Cardiac muscle cell (in vitro differentiated cells and primary cell): Measurements from ENCODE around the gene ELFN2. TPM values are rescaled to one million over a fixed set of nuclear protein-coding genes. Genes with fewer than 3 reads are reported as not detected.

Experiments used
- DNase-seq, 2 donors: peaks; one replicate each; pipeline versions ENCODE4 v3.0.0 to v3.0.0-alpha.2; 2010 to 2017; ENCODE audit warnings: low read depth in 1 of 2, low spot score in 1 of 2
- H3K27ac ChIP-seq: fragments of 200-600 bp; sonication (generic); 2 replicates; pipeline ENCODE4 v1.5.1; 2016
- H3K27me3 ChIP-seq: fragments of 200-600 bp; sonication (generic); 2 replicates; pipeline ENCODE4 v1.6.0; 2016; ENCODE audit warnings: control low read depth
- H3K36me3 ChIP-seq: fragments of 200-600 bp; sonication (generic); 2 replicates; pipeline ENCODE4 v1.5.1; 2016; ENCODE audit warnings: control low read depth
- H3K4me1 ChIP-seq: fragments of 200-600 bp; sonication (generic); 2 replicates; pipeline ENCODE4 v1.8.1; 2017; ENCODE audit warnings: low read depth, mild to moderate bottlenecking, mixed run types
- H3K4me3 ChIP-seq: fragments of 200-600 bp; sonication (generic); 2 replicates; pipeline ENCODE4 v1.5.1; 2016; ENCODE audit warnings: mild to moderate bottlenecking
- H3K9me3 ChIP-seq: fragments of 200-600 bp; sonication (generic); 2 replicates; pipeline ENCODE4 v1.5.1; 2017; ENCODE audit warnings: low read depth, mild to moderate bottlenecking, control low read depth
- polyA plus RNA-seq: library from polyadenylated mRNA; unstranded; fragments of >200 nt; fragmentation: Nextera tagmentation; extraction: Ambion mirVana; gene quantifications from 2 replicates; pipeline ENCODE4 v1.2.1, GENCODE V29; 2016
- total RNA-seq: library from RNA; depleted of rRNA; stranded (reverse); fragments of >200 nt; gene quantifications from 2 replicates; pipeline ENCODE4 v1.2.3, GENCODE V29; 2016
- TF ChIP-seq, protein P1 (sequence below): IDR thresholded peaks from 2 replicates; pipeline ENCODE4 v1.5.1; 2012; ENCODE audit warnings: low read depth, mild to moderate bottlenecking, low read length

Gene ELFN2
- total and polyA plus RNA-seq, 2 experiments from 2014 or later = 0.09 TPM; not detected in 1

DNA sequence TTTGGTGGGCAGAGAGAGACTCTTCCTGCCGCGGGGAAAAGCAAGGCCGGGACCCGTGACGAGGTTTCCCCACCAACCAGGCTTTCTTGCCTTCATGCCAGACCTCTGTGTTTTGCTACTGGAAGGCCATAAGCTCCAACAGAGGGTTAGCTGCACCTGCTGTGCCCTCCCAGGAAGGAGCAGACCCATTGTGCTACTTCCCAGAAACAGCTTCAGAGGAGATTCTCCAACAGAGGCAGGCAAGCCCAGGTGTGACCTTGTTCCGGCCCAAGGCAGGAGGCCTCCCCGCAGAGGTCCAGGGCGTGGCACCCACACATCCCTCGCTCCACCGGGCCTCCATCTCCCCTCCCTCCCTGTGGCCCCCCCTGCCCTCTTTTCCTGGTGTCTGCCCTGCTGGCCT is 57.8 kb downstream of the ELFN2 start:
- Histone ChIP-seq H3K27ac (no peak overlapping the region), H3K9me3 (no peaks in the 10 kb centered on the region), H3K4me1 (peaks cover 17% of the 10 kb centered on the region), H3K27me3 (no peaks in the 10 kb centered on the region), H3K4me3 (no peak overlapping the region), H3K36me3 (no peaks in the 10 kb centered on the region)
- TF ChIP-seq, protein P1, sequence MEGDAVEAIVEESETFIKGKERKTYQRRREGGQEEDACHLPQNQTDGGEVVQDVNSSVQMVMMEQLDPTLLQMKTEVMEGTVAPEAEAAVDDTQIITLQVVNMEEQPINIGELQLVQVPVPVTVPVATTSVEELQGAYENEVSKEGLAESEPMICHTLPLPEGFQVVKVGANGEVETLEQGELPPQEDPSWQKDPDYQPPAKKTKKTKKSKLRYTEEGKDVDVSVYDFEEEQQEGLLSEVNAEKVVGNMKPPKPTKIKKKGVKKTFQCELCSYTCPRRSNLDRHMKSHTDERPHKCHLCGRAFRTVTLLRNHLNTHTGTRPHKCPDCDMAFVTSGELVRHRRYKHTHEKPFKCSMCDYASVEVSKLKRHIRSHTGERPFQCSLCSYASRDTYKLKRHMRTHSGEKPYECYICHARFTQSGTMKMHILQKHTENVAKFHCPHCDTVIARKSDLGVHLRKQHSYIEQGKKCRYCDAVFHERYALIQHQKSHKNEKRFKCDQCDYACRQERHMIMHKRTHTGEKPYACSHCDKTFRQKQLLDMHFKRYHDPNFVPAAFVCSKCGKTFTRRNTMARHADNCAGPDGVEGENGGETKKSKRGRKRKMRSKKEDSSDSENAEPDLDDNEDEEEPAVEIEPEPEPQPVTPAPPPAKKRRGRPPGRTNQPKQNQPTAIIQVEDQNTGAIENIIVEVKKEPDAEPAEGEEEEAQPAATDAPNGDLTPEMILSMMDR = no peak
- no peak for DNase-seq

DNA sequence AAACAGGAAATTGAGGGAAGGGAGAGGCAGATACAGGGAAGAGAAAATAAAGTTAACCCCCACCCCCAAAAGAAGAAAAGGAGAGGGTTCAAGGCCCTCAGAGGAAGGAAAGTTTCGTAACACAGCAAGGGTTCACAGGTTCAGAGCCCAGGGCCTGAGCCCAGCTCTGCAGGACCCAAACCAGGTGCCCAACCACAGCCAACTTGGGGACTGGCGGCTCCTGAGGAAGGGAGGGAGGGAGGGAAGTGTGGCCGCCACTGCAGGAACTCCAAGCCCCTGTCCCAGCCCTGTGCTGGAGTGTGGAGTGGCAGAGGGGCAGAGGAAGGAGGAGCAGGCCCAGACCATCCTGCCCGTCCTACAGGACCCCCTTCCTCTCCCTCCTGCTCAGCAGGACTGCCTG is 59.2 kb downstream of the ELFN2 start:
- no peaks in the 10 kb centered on the region for H3K9me3 ChIP-seq
- H3K27ac ChIP-seq = no peak overlapping the region
- DNase-seq = no peak
- no peak overlapping the region for H3K4me3 ChIP-seq
- no peaks in the 10 kb centered on the region for H3K36me3 ChIP-seq
- TF ChIP-seq, protein P1 = no peak
- H3K27me3 ChIP-seq = no peaks in the 10 kb centered on the region
- H3K4me1 ChIP-seq = peaks cover 17% of the 10 kb centered on the region

DNA sequence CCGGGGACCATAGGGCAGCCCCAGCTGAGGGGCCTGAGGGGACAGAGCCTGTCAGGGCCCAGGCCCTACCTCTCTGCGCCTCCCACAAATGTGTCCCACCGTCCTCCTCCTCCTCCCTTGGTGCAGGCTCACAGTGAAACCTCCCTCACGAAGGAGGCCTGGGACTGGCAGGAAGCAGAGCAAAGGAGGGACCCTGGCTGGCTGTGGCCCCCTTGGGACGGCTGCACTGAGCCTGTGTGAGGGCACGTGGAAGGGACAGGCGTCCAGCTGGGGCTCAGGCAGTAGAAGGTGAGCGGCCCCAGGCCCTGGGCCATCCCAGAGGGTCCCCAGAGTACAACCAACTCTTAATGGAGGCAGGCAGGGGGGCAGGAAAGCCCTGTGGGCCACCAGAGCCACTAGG is 60.7 kb downstream of the ELFN2 start:
- Histone ChIP-seq H3K27me3 (no peaks in the 10 kb centered on the region), H3K9me3 (no peaks in the 10 kb centered on the region), H3K4me3 (no peak overlapping the region), H3K36me3 (no peaks in the 10 kb centered on the region), H3K4me1 (peaks cover 17% of the 10 kb centered on the region), H3K27ac (no peak overlapping the region)
- no peak for DNase-seq
- TF ChIP-seq, protein P1 = no peak

DNA sequence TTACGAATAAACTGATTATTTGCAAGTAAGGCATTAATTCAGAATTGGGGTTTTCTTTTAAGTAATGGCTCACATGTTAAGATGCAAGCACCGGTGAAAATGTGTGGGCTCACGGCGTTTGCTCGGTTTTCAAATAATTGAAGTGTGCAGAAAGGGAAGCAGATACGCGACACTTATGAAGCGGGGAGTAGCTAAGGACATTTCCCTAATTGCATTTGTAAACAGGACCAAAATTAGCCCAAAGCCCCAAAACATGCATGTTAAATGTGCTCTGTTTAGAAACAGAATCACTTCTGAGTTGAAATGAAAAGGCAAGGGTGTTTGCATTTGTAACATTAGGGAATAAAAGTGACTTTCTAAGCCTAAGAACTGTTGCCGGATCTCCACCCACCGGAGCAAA is 61.3 kb downstream of the ELFN2 start:
- Histone ChIP-seq H3K4me1 (peaks cover 17% of the 10 kb centered on the region), H3K27me3 (no peaks in the 10 kb centered on the region)
- TF ChIP-seq, protein P1 = no peak

DNA sequence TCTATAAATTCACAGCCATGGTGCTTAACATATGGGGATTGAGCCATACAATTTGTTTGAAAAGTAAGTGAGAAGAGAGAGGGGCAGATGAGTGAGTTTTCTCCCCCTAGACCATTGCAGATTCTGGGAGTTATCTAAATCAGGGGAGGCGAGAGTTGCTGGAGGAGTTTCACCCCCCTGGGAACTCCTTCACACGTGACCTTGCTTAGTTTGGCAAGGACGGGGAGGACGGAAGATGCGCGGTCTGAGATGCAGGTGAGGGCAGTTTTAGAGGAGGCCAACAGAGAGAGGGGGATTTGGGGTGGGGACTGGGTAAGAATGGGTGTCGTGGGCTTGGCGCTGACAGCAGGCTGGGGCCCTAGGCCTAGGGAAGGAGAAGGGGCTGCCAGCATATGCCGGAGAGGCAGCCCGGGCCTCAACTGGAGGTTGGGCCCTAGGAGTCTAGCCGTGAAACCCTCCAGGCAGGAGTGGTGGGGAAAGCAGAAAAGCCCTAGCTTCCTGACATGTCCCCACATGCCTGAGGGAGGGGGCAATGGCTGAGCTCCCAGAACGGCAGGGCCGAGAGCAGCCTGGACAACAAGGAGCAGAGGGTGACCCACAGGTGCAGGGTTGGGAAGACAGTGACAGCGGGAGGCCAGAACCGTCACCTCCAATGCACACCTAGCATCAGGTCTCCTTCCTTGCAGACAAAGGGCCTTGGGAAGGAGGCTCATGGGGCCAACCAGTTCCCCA is 63.9 kb downstream of the ELFN2 start:
- Histone ChIP-seq H3K36me3 (no peaks in the 10 kb centered on the region), H3K9me3 (no peaks in the 10 kb centered on the region), H3K27ac (no peak overlapping the region), H3K4me1 (peaks cover 15% of the 10 kb centered on the region), H3K4me3 (no peak overlapping the region), H3K27me3 (no peaks in the 10 kb centered on the region)
- DNase-seq = no peak
- TF ChIP-seq, protein P1 = no peak

More for the DNA sequence above, 61.3 kb downstream of the ELFN2 start:
- Histone ChIP-seq H3K9me3 (no peaks in the 10 kb centered on the region), H3K36me3 (no peaks in the 10 kb centered on the region), H3K27ac (no peak overlapping the region), H3K4me3 (no peak overlapping the region)
- no peak for DNase-seq
